ENCODE measurements around the gene PRKCB.

Gene PRKCB

GRCh38 chr16:23833960-23834685 lies 1.7 kb upstream of the PRKCB start:
- H3K4me3 ChIP-seq = no peak overlapping the region
- TF ChIP-seq CTCF (IDR thresholded peaks at IDR 0.05) = no peak
- no peak for DNase-seq (ENCODE audit: low spot score)
- H3K27ac ChIP-seq = no peak overlapping the region

GRCh38 chr16:23836078-23836403 lies 258 bp downstream of the PRKCB start:
- DNase-seq (ENCODE audit: low spot score) = no peak
- H3K4me3 ChIP-seq = peak overlapping the region; percentile 77
- H3K27ac ChIP-seq = no peak overlapping the region
- TF ChIP-seq CTCF (IDR thresholded peaks at IDR 0.05) = no peak

GRCh38 chr16:23836404-23837311 lies 875 bp downstream of the PRKCB start:
- peak overlapping the region; percentile 77 for H3K4me3 ChIP-seq
- no peak for DNase-seq (ENCODE audit: low spot score)
- TF ChIP-seq CTCF (IDR thresholded peaks at IDR 0.05) = no peak
- no peak overlapping the region for H3K27ac ChIP-seq

DNA sequence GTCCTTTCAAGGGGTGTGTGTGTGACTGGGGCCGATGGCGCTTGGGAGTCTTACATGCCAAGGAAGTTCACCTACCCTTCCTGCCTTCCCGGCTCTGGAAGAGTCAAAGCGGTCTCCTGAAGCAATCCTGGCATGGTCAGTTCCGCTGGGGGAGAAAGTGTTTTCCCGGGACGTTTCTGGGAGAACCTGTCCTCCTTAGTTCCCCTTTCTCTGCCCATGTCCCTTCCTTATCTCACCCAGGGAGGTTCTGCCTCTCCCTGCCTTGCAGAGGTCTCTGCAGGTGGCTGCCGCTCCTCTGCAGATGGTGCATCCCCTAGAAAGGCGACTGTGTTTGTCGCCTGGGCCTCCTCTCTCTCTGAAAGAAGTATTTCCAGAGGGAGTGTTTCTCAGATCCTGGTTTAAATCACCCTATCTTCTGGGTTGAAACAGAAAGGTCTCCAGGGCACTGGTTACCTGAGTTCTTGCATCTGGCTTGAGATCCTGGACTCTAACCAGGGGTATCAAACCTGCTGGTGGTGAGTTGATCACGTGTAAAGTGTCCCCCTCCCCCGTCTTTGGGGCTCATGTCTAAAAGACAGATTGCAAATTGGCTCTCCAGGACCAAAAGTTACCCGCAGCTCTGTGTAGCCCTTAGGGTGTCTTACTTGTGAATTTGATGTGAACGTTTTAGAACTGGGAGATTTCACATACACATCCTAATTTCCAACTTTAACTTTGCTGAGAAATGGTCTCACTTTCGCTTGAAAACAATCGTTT lies 1.9 kb downstream of the PRKCB start:
- Histone ChIP-seq H3K4me3 (peak overlapping the region; percentile 77), H3K27ac (no peak overlapping the region)
- no peak for DNase-seq (ENCODE audit: low spot score)
- no peak for TF ChIP-seq CTCF (IDR thresholded peaks at IDR 0.05)

GRCh38 chr16:23838485-23839142 lies 2.8 kb downstream of the PRKCB start:
- no peak for DNase-seq (ENCODE audit: low spot score)
- H3K27ac ChIP-seq = no peak overlapping the region
- no peak for TF ChIP-seq CTCF (IDR thresholded peaks at IDR 0.05)
- H3K4me3 ChIP-seq = no peak overlapping the region

GRCh38 chr16:23840310-23840709 lies 4.5 kb downstream of the PRKCB start:
- no peak for TF ChIP-seq CTCF (IDR thresholded peaks at IDR 0.05)
- DNase-seq (ENCODE audit: low spot score) = no peak
- H3K27ac ChIP-seq = no peak overlapping the region
- H3K4me3 ChIP-seq = no peak overlapping the region
